Activated T-cell treated with anti-CD3 and anti-CD28 coated beads for 1 hour (primary cell): ENCODE measurements around the gene ADGRA3.
"Not testable (repeated sequence)": the region's sequence is repeated elsewhere in the genome, so short reads cannot be mapped to it uniquely, and the experiment has no call there.

Experiments used
- DNase-seq: peaks from one replicate; pipeline ENCODE4 v3.0.0-alpha.2; 2020; ENCODE audit warnings: low read depth

ADGRA3 gene

DNA sequence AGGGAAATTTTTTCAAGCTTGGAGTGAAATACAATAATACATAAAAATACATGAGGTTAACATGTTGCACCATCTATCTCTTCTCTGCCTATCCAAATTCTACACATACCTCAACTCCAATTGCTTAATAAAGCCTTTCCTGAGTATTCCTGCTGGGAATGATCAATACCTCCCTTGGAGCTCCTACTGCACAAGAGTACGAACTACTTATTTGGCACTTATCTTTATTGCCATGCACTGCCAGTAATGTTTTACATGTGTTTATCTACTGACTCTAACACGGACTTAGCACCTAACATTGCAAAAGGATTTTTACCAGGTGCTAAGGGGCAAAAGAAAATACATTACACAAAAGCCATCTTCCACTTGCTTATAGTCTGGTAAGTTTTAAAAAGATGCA lies 80.2 kb downstream of the ADGRA3 start:
- DNase-seq, result no peak

DNA sequence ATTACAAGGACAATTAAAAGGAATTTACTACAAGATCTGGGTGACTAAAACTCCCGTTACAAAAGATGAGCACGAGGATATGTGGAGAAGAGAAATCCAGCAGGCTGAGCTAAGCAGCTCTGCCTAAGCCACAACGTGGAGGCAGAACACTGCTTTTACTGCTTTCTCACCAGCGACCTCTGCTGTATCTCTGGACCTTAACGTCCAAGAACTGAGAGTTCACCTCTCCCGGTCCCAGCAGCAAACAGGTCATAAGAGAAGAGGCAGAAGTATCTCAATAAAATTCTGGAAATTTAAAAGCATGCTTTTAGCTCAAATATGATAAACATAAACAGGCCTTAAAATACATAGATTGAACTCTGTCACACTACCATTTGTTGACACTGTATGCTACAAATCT lies 81.0 kb downstream of the ADGRA3 start:
- DNase-seq, result no peak

DNA sequence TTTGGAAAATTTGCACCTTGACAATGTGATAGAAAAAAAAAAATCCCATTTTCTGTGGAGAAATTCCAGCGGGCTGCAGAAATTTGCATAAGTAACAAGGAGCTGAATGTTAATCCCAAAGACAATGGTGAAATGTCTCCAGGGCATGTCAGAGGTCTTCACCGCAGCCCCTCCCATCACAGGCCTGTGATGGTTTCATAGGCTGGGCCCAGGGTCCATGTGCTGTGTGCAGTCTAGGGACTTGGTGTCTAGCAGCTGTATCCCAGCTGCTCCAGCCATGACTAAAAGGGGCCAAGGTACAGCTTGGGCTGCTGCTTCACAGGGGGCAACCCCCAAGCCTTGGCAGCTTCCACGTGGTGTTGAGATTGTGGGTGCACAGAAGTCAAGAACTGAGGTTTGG lies 85.2 kb downstream of the ADGRA3 start:
- DNase-seq, result no peak

DNA sequence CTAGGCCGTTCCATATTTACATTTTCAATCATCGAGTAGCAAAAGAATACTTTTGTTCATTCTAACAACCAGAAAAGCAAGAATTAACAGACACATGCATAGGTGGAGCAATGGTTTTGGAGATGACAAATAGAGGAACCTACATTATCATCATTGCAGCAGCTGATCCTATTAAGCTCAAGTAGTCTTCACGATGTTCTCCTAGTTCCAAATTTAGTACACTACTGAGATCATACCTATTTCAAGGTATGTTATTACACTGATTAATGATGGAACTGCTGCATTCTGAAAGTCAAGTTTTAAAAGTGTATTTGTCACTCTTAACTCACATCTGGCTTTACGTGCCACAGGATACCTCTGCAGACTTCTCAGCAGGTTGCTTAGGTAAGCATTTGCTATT lies 87.4 kb downstream of the ADGRA3 start:
- DNase-seq, result no peak

DNA sequence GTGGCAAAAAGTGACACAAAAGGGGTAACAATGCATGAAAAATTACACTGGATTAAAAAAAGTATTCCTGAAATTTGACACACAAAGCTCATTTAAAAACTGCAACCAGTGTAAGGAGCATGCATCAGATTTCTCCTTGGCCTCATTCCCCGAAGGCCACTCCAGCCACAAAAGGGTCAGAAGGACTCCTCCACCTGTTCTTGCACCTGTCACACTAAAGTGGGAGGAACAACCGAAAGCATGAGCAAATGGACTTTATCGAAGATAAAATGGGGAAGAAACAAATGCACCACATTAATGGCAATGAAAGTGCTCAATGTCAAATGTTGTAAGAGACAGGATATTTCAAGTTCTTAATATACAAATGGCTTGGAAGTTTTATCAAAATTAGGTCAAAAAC lies 88.2 kb downstream of the ADGRA3 start:
- DNase-seq, result no peak

DNA sequence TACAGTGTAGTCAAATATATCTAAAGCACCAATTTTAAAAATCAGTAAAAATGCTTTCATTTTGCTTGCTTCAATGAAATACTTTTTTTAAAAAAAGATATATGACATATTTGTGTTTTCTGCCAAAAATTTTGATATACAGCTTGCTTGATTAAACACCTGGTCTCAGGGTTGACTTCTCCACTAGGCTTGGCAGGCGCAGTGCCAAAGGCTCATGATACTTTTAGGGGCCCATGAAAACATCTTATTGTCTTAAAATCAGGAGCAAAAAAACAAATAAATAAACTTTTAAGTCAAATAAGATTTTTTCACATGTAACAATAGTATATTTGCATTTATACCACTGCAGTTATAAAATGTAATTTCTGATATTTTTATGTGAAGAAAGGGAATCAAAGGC lies 95.6 kb downstream of the ADGRA3 start:
- no peak for DNase-seq

DNA sequence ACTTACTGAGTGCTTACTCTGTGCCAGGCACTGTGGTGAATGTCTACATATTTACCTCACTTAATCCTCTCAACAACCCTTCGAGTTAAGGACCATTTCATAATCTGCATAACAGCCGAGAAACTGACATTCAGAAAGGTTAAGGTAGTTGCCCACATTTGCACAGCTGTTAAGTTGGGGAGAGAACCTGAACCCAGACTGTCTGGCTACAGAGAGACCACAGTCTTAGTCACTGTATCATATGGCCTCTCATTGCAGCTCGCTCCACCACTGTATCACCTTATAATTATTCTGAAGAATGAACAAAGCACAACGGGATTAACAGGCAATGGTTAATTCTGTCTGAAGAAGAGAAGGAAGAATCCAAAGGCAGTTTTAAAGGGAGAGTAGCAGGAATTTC lies 98.5 kb downstream of the ADGRA3 start:
- no peak for DNase-seq

DNA sequence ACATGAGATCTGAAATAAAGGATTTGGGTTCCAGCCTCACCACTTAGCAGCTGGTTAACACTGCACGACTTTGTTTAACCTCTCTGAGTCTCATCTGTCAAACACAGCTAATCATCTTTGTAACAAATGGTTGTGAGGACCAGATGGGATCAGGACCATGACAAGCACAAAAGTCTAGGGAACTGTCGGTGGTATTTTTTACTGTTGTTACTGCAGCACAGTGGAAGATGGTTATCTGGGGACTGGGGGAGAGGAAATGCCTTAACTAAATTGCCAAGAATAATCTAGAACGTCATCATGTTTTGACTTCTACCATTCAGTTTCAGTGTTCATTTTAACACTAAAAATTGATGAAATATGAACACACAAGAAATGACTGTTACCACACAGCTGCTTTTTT lies 99.5 kb downstream of the ADGRA3 start:
- DNase-seq, result no peak

DNA sequence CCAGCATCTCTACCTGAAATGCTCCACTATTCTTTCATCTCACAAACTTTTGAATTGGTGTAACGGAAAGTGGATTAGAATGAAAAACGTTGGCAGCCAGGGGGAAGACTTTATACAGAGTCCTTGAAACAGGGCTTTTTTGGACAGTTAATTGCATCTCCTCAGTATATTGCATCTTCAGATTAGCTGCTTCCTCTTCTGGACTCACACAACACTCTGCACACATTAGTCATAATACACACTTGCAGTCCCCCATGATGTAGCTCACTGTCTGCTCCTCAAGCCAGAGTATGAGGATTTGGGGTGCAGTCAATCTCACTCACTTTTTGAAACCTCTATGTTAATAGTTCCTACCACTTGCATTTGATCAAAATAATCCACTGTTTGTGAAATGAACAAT lies 101.0 kb downstream of the ADGRA3 start:
- no peak for DNase-seq

DNA sequence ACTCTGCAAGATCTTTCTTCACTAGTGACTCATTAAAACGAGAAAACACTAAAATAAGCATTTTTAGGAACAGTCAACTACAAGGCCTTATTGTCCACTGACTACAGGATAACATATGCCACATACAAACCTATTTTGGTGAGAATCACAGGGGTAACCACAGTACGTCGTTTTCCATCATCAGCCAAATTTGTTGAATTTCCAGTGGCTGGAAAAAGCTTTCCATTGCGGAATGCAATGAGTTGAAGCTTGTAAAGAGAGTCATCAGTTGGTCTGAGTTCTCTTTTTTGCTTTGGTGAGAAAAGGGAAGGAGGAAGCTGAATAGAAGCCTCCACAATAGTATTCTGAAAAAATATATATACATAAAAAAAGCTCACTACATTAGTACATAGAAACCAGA lies 102.4 kb downstream of the ADGRA3 start:
- no peak for DNase-seq

DNA sequence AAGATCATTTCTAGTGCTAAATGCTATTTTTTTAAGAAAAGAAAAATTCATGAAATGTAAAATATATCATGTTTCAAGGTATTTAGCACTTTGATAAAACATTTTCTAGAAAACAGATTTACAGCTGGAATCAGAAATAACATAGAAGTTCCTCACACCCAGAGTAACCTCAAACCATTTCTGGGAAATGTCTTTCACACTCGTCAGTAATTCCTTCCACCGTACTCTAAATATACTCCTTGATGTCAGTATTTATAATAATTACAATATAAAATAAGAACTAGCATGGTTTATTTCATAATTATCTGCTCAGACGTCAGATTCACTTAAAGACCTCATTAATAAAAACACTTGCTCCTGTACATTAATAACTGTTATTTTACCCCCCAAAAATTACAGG lies 103.9 kb downstream of the ADGRA3 start:
- no peak for DNase-seq

DNA sequence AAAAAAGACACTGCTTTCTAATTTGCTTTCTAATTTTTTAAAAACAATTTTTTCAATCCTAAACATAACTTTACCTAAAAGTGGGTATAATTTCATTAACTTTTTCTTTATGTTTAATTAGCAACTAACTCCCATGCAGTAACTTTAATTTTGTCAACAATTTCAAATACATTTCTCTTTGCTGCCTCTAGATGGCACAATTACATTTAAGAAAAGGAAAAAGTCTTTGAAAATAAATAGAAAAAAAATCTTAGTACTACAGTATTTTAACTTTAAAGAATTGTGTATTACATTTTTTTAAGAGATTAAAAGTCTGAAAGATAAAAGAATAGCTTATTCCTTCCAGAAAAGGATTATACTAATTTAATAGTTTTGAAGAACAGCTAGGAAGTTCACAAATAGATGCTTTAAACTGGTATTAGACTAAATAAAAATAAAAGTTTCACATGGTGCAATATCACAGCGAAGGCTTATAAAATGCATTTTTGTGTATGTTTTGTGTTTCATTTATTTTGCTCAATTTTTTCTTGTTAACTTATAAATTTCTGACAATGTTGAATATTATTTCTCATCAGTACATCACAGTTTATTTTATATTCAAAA lies 105.1 kb downstream of the ADGRA3 start:
- DNase-seq, result no peak

DNA sequence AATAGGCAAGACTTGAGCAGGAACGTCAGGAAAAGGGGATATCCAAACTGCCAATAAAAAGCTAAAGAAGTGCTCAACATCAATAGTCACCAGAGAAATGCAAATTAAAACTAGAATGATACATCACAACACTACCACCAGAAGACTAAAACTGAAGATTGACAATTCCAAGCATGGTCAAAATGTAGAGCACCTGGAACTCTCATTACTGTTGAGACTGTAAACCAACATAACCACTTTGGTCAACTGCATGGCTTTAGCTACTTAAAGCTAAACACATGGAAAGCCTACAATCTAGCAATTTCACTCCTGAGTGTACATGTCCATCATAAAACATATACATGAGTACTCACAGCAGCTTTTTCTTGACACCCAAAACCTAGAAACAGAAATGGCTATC lies 107.4 kb downstream of the ADGRA3 start:
- DNase-seq, result no peak

DNA sequence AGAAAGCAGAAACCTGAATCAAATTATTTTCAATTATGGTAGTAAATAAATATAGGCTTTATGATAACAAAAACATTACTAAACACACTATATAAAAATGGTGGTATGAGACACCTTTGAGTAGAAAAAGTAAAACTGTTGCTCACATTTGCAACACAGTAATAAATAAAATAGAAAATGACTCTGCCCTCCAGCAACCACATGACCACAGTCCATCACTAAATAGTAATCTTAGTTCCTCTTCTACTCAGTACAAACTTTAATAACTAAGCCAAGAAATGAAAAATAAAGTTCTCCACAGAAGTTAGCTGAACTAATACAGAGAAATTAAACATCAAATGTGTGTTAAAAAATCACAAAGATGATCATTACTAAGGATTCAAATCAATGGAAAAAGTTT lies 108.5 kb downstream of the ADGRA3 start:
- no peak for DNase-seq

DNA sequence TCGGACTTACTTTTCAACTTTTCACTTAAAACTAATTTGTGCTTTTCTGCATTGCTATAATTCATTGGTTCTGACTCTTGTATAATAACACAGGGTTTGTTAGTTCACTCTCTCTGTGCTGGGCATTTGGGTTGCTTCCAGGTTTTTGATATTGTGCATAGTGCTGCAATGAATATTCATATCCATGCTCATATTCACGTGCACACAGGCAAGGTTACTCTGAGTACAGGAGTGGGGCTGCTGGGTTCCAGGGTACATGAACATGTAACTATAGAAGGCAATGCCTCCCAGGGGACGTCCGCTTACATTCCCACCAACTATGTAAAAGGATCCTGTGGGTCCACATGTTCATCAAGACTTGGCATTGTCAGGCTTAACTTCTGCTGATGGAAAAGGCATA lies 117.2 kb downstream of the ADGRA3 start:
- no peak for DNase-seq

DNA sequence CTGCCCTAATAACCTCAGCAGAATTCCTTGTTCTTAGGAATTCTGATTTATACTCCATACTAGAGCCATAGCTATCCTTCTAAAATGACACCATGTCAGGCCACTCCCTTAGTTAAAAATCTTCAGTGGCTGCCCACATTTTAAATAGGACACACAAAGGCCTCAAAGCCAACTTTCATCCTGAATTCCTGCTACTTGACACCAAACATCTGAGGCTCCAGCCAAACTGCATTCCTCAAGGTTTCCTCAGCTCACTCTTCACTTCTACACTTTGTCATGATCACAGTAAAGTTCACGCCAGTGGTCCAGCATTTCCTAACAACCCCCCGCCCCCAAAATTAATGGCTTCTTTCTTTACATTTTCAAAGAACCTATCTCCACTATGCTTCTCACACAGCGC lies 124.3 kb downstream of the ADGRA3 start:
- DNase-seq, result no peak

DNA sequence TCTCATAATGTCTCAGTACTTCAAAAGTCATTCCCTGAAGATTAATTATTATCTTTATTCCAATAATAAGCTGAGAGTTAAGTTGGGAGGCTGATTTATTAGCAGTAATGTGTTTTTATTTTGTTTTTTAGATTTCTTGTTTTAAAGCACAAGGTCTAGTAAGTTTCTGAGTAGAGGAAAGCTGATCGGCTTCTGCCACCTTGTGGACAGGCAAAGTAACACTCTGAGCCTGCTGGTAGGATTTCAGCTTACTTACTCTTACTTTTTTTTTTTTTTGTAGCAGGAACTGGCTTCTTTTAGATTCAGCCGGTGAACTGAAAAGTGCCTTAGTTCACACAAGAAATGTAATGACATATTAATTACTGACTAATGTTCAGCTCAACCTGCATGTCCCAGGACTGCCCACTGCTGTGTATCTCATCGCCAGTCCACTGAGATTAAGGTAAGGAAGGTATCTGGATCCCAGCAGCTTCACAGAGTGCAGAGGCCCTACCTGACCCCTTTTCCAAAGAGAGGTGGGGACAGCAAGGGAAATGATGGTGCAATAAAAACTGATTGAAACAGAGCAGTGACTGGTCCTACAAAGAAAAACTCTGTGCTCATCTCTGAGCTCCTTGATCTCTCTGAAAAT lies 126.5 kb downstream of the ADGRA3 start:
- no peak for DNase-seq

DNA sequence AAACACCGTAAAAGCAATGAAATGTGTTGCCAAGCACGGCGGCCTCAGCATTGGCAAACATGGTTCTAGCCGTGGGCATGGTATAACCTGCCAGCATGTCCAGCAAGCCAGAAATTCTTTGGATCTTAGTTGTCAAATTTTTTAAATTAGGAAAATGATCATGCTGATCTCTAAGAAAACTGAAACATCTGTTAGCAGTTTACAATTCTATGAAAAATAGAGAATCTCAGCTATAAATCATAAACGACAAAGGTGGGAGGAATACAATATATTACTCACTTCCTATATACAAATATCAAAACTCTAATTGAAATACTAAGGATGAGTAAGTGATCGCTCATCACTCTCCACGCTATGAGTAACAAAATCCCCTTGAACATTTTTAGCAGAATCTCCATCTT lies 130.3 kb downstream of the ADGRA3 start:
- DNase-seq, result no peak

DNA sequence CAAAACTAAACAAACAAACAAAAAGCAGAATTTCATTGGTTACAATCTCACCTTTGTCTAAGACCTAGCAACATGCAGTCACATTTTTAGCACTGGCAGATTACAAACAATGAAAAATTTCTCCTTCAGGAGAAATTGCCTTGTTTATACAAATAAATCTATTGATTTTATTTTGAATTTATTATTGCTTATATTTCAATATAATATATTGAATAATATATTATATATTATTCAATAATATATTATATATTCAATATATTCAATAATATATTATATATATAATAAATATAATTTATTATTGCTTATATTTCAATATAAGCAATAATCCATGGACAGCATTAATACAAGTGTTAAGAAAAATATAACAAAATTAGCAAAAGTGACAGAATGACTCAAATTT lies 131.7 kb downstream of the ADGRA3 start:
- no peak for DNase-seq

DNA sequence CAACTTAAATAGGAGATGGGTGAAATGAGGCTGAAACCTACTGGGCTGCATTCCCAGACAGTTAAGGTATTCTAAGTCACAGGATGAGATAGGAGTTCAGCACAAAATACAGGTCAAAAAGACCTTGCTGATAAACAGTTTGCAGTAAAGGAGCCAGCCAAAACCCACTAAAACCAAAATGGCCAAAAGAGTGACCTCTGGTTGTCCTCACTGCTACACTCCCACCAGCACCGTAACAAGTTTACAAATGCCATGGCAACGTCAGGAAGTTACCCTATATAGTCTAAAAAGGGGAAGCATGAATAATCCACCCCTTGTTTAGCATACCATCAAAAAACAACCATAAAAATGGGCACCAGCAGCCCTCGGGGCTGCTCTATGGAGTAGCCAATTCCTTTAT lies 133.7 kb downstream of the ADGRA3 start:
- DNase-seq, result not testable (repeated sequence)

DNA sequence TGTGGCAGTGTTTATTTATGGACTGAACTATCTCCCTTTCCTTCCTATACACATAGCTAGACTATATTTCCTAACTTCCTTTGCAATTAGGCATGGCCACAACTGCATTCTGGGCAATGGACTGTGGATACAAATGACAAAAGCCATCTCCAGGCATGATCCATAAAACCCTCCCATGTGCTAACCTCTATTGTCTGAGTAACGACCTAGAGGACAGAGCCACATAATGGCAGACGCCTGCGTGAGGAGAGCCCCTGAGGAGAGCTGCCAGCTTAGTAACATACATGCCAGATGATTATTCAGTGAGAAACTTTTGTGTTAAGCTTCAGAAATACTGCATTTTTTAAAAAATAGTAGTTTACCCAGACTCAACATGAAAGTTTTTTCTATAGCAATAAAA lies 142.9 kb downstream of the ADGRA3 start:
- no peak for DNase-seq

DNA sequence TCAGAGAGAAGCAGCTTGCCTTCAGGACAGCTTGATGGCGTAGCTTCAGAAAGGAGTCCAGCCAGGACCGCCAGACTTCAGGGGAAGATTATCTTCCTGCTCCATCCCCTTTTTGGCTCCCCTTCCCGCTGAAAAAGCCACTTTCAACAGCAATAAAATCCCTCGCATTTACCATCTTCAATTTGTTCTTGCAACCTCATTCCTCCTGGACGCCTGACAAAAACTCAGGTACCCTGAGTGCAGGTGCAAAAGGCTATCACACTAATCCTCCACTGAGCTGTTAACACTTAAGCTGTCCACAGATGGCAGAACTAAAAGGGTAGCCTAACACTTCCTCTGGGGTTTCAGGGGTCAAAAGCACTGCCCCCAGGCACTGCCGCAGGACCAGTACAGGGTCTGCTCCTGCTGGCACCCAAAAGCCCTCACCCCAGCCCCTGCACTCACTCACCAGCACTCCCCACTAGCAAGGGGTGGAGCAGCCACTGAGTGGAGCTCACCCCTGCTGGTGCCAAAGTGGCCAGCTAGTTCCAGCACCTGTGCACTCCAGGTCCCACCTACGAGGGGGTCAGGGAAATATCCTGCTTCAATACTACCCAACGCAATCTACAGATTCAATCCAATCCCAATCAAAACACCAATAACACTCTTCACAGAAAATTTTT lies 145.8 kb downstream of the ADGRA3 start:
- DNase-seq, result no peak

DNA sequence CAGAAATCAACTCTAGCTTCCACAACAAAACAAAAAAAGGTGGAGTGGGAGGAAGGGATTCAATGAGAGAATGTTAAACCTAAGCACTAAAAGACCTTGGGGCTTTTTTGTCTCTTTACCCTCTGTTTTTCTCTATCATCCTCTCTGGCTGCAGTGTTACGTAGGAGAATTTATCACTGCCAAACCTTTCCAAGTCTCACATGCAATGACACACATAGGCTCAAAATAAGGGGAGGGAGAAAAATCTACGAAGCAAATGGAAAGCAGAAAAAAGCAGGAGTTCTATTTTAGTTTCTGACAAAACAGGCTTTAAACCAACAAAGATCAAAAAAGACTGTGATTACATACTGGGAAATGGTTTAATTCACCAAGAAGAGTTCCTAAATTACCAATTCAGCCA lies 152.1 kb downstream of the ADGRA3 start:
- no peak for DNase-seq

DNA sequence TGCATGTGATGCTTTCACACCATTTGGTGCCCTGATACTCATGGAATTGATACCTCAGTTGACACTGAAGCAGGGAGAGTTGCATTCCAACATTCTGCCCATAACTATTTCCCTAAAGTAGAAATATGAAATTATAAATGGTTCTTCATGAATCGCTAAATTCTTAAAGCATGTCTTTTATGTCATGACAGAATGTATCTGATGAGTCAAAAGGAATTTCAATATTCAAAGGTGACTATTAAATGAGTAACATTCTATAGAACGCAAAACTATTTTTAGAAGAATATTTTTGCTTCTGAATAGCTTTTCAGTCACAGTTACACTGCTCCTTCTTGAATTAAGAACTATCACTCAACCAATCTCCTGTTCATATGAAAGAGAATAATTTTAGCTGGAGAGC lies 152.8 kb downstream of the ADGRA3 start:
- no peak for DNase-seq
